Measurements from ENCODE around the gene ANKUB1. TPM values are rescaled to one million over a fixed set of nuclear protein-coding genes. Genes with fewer than 3 reads are reported as not detected.

Gene ANKUB1
- total RNA-seq, 1 donor from 2014 or later = not detected

DNA sequence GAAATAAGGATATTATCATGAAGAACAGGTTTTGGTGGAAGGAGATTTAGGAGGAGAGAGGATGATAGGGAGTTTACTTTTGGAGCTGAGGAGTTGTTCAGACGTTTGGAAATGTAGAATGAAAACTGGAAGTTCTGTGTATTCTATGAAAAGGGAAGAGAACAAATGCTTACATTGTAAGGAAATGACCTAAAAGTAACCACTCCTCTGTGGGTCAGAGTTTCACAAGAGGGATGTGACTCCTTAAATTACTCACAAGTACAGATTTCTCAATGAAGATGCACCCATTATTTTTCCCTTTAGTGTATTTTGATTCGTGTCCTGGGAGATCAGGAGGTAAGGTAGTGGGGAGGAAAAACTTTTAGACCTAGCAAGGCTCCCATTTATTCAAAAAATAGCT, 24.6 kb upstream of the ANKUB1 start:
- H3K9me3 Mint-ChIP-seq = no peaks in the 10 kb centered on the region
- no peak for DNase-seq (ENCODE audit: low spot score)
- H3K4me3 Mint-ChIP-seq = no peak overlapping the region
- H3K36me3 Mint-ChIP-seq (ENCODE audit: low read depth) = peaks cover 17% of the 10 kb centered on the region
- intact Hi-C loops (cut with micrococcal nuclease) = loop anchor here (10.0 kb wide), 1 partner anchor 788 kb away; the partner anchor contains the start of gene SELENOT
- H3K27ac Mint-ChIP-seq = no peak overlapping the region
- no peaks in the 10 kb centered on the region for H3K27me3 Mint-ChIP-seq (ENCODE audit: insufficient read depth)
- H3K4me1 Mint-ChIP-seq (ENCODE audit: low read depth) = peaks cover 65% of the 10 kb centered on the region

DNA sequence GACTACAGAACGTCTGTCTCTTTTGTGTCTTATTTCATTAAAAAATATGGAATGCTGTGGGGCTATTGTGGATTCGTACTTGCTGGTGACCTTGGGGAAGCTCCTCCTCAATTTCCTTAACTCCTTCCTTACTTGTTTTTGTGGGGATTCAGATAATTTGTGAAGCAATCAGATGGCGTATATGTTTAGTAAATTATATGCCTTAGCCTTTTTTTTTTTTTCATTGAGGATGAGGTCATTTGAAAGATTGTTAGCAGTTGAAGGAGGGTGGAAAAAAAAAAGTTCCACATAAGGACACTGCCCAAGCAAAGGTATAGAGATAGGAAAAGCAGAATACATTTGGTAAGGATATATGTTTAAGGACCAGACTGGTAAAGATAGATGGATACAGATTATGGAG, 24.0 kb upstream of the ANKUB1 start:
- no peak overlapping the region for H3K4me3 Mint-ChIP-seq
- H3K4me1 Mint-ChIP-seq (ENCODE audit: low read depth) = peaks cover 66% of the 10 kb centered on the region

GRCh38 chr3:149815728-149816127, 23.4 kb upstream of the ANKUB1 start:
- Mint-ChIP-seq H3K4me3 (peak overlapping the region; percentile 34), H3K4me1 (ENCODE audit: low read depth) (peaks cover 66% of the 10 kb centered on the region), H3K27ac (no peak overlapping the region), H3K9me3 (no peaks in the 10 kb centered on the region), H3K27me3 (ENCODE audit: insufficient read depth) (peaks cover 2% of the 10 kb centered on the region), H3K36me3 (ENCODE audit: low read depth) (peaks cover 16% of the 10 kb centered on the region)
- intact Hi-C loops (cut with micrococcal nuclease) = loop anchor here (10.0 kb wide), 1 partner anchor 789 kb away; the partner anchor contains the start of gene SELENOT
- DNase-seq (ENCODE audit: low spot score) = no peak

More for the DNA sequence above, 24.0 kb upstream of the ANKUB1 start:
- H3K9me3 Mint-ChIP-seq = no peaks in the 10 kb centered on the region
- DNase-seq (ENCODE audit: low spot score) = no peak
- H3K27ac Mint-ChIP-seq = no peak overlapping the region
- intact Hi-C loops (cut with micrococcal nuclease) = loop anchor here (10.0 kb wide), 1 partner anchor 788 kb away; the partner anchor contains the start of gene SELENOT
- peaks cover 17% of the 10 kb centered on the region for H3K36me3 Mint-ChIP-seq (ENCODE audit: low read depth)
- no peaks in the 10 kb centered on the region for H3K27me3 Mint-ChIP-seq (ENCODE audit: insufficient read depth)

DNA sequence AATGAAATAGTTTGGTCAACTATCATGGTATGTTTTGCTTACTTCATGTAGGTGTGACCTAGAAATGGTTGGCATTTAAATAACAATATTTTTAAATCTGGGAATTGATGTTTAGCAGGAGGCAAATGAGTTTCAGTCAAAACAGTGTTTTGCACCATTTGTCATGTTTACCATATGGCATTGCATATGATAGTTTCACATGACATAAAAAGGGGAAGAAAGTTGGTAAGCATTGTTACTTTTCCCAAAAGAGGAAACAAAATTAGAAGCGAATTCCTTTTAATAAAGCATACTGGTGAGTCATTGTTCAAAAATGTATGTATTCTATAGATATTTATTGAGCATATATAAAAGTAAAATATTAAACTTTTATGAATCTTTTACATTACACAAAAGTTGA, 23.0 kb upstream of the ANKUB1 start:
- intact Hi-C loops (cut with micrococcal nuclease) = loop anchor here (10.0 kb wide), 1 partner anchor 789 kb away; the partner anchor contains the start of gene SELENOT
- Mint-ChIP-seq H3K27me3 (ENCODE audit: insufficient read depth) (peaks cover 2% of the 10 kb centered on the region), H3K4me1 (ENCODE audit: low read depth) (peaks cover 66% of the 10 kb centered on the region), H3K4me3 (peak overlapping the region; percentile 92), H3K9me3 (no peaks in the 10 kb centered on the region), H3K36me3 (ENCODE audit: low read depth) (peaks cover 15% of the 10 kb centered on the region), H3K27ac (no peak overlapping the region)
- DNase-seq (ENCODE audit: low spot score) = no peak

DNA sequence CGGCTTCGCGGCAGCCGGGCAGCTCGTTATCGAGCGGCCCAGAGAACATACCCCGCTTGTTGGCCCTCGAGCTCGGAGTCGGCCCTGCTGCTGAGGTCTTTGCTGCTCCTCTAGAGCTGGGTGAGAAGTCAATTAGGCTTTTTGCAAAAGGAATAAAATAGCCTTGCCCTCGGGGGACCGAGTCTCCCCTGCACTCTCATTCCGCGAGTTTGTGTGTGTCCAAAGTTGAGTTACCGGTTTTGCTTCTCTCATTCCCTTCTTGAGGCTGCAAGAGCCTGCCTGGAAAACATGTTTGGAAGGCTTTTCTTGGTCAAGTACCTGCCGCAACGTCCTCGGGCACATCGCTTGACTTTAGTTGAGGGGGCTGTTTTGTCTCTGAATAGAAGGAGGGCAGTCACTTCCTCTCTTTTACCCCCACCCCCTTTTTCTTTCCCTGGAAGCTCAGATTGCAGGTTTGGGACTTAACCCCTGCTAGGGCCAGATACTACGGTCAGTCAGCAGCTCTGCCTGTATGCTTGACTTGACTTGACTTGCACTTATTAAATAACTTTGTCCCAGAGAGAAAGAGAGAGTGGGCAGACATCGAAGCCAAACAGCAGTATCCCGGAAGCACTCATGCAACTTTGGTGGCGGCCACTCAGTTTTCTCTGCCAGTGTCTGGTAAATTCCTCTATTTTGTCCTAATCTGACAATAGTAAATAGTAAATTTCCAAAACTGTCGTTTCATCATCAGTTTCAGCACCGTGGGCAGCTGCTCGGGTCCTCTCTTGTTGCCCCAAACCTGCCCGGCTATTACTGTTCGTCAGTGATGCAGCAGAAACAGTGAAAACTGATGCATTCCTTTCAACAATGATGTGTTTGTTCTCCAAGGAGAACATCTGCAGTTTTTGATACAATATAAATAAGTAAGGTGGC, 21.3 kb upstream of the ANKUB1 start:
- Mint-ChIP-seq H3K36me3 (ENCODE audit: low read depth) (peaks cover 14% of the 10 kb centered on the region), H3K27me3 (ENCODE audit: insufficient read depth) (peaks cover 6% of the 10 kb centered on the region), H3K9me3 (no peaks in the 10 kb centered on the region), H3K27ac (peak overlapping the region; percentile 100), H3K4me3 (peak overlapping the region; percentile 92), H3K4me1 (ENCODE audit: low read depth) (peaks cover 58% of the 10 kb centered on the region)
- intact Hi-C loops (cut with micrococcal nuclease) = loop anchor here (1.0 to 10.0 kb wide), 9 partner anchors 61 to 822 kb away; partner anchors contain the start of genes COMMD2, EIF2A, GYG1 and HLTF
- peak; percentile 1 for DNase-seq (ENCODE audit: low spot score)

DNA sequence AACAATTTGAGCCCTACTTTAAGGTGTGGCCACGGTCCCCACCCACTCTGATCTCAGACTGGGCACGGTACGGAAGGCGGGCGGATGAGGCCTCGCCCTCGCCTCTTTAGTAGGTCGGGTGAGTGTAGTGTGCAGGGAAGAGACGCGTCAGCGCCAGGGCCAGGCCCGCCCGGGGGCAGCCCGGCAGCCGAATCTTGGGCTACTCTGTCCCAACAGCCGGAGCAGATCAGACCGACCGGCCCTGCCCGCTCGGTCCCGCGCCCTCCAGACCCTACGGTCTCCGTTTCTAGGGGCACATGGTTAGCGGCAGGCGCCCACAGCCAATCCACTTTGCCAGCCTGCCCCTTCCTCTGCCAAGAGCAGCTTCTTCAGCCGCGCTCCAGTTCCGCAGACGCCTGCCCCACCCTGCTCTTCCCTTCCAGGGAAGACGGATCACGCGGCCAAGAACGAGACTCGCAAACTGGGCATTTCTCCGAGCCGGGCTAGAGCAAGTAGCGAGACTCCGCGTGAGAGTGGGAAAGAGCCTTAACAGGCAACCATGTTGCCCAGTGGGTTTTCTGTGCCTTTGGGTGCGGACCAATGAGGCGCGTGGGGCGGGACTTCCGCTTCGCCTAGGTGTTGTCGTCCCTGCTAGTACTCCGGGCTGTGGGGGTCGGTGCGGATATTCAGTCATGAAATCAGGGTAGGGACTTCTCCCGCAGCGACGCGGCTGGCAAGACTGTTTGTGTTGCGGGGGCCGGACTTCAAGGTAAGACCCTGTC, 20.4 kb upstream of the ANKUB1 start, which contains the start of gene RNF13:
RNF13 (plus strand) TSS at position 610 of the 761 bp plus-strand sequence. CDS start 32,812 bp downstream, outside the sequence.
- Mint-ChIP-seq H3K36me3 (ENCODE audit: low read depth) (peaks cover 11% of the 10 kb centered on the region), H3K4me1 (ENCODE audit: low read depth) (peaks cover 56% of the 10 kb centered on the region), H3K4me3 (peak within 1 kb of the TSS; percentile 92), H3K27ac (peak within 1 kb of the TSS; percentile 100), H3K27me3 (ENCODE audit: insufficient read depth) (peaks cover 10% of the 10 kb centered on the region), H3K9me3 (no peaks in the 10 kb centered on the region)
- peak; percentile 90 for DNase-seq (ENCODE audit: low spot score)
- intact Hi-C loops (cut with micrococcal nuclease) = loop anchor here (1.0 to 10.0 kb wide), 9 partner anchors 60 to 821 kb away; partner anchors contain the start of genes COMMD2, EIF2A, GYG1 and HLTF

GRCh38 chr3:149812165-149812605, 19.8 kb upstream of the ANKUB1 start:
- no peak for DNase-seq (ENCODE audit: low spot score)
- intact Hi-C loops (cut with micrococcal nuclease) = loop anchor here (2.0 to 10.0 kb wide), 6 partner anchors 153 to 793 kb away; partner anchors contain the start of genes EIF2A, HLTF, HPS3 and PFN2
- Mint-ChIP-seq H3K27me3 (ENCODE audit: insufficient read depth) (peaks cover 13% of the 10 kb centered on the region), H3K4me3 (peak overlapping the region; percentile 92), H3K9me3 (no peaks in the 10 kb centered on the region), H3K27ac (peak overlapping the region; percentile 100), H3K36me3 (ENCODE audit: low read depth) (peaks cover 8% of the 10 kb centered on the region), H3K4me1 (ENCODE audit: low read depth) (peaks cover 50% of the 10 kb centered on the region)

GRCh38 chr3:149810846-149811245, 18.5 kb upstream of the ANKUB1 start:
- peaks cover 36% of the 10 kb centered on the region for H3K4me1 Mint-ChIP-seq (ENCODE audit: low read depth)

GRCh38 chr3:149809699-149810098, 17.3 kb upstream of the ANKUB1 start:
- H3K4me1 Mint-ChIP-seq (ENCODE audit: low read depth) = peaks cover 25% of the 10 kb centered on the region
- no peak for DNase-seq (ENCODE audit: low spot score)
- no peaks in the 10 kb centered on the region for H3K9me3 Mint-ChIP-seq
- intact Hi-C loops (cut with micrococcal nuclease) = loop anchor here (2.0 to 10.0 kb wide), 3 partner anchors 241 to 795 kb away; partner anchors contain the start of gene SELENOT
- H3K36me3 Mint-ChIP-seq (ENCODE audit: low read depth) = peaks cover 3% of the 10 kb centered on the region
- H3K27me3 Mint-ChIP-seq (ENCODE audit: insufficient read depth) = peaks cover 31% of the 10 kb centered on the region
- H3K4me3 Mint-ChIP-seq = no peak overlapping the region
- H3K27ac Mint-ChIP-seq = no peak overlapping the region

More at GRCh38 chr3:149810846-149811245, 18.5 kb upstream of the ANKUB1 start:
- Mint-ChIP-seq H3K36me3 (ENCODE audit: low read depth) (peaks cover 3% of the 10 kb centered on the region), H3K4me3 (no peak overlapping the region), H3K27me3 (ENCODE audit: insufficient read depth) (peaks cover 23% of the 10 kb centered on the region), H3K9me3 (no peaks in the 10 kb centered on the region), H3K27ac (no peak overlapping the region)
- intact Hi-C loops (cut with micrococcal nuclease) = loop anchor here (10.0 kb wide), 1 partner anchor 794 kb away; the partner anchor contains the start of gene SELENOT
- no peak for DNase-seq (ENCODE audit: low spot score)

- H3K4me3 Mint-ChIP-seq = no peak overlapping the region
- intact Hi-C loops (cut with micrococcal nuclease) = loop anchor here (1.0 to 2.0 kb wide), 3 partner anchors 240 to 314 kb away; no protein-coding TSS in a partner anchor
- no peaks in the 10 kb centered on the region for H3K9me3 Mint-ChIP-seq
- no peaks in the 10 kb centered on the region for H3K36me3 Mint-ChIP-seq (ENCODE audit: low read depth)
- H3K27ac Mint-ChIP-seq = no peak overlapping the region
- H3K4me1 Mint-ChIP-seq (ENCODE audit: low read depth) = peaks cover 11% of the 10 kb centered on the region
- H3K27me3 Mint-ChIP-seq (ENCODE audit: insufficient read depth) = peaks cover 31% of the 10 kb centered on the region
- peak; percentile 28 for DNase-seq (ENCODE audit: low spot score)
Observed at GRCh38 chr3:149808209-149808829, 16.0 kb upstream of the ANKUB1 start.

DNA sequence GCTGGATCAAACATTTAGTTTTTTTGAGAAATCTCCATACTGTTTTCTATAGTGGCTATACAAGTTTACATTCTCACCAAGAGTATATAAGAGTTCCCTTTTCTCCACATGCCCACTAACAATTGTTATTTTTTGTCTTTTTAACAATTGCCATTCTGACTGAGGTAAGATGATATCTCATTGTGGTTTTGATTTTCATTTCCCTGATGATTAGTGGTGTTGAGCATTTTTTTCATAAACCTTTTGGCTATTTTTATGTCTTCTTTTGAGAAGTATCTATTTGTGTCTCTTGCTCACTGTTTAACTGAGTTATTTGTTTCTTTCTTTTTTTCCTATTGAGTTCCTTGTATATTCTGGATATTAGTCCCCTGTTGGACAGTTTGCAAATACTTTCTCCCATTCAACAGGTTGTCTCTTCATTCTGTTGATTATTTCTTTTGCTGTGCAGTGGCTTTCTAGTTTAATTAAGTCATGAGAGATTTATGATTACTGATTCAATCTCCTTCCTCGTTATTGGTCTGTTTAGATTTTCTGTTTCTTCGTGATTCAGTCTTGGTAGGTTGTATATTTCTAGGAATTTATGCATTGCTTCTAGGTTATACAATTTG, 13.9 kb upstream of the ANKUB1 start:
- peaks cover 4% of the 10 kb centered on the region for H3K4me1 Mint-ChIP-seq (ENCODE audit: low read depth)
- DNase-seq (ENCODE audit: low spot score) = no peak
- H3K27ac Mint-ChIP-seq = no peak overlapping the region
- no peak overlapping the region for H3K4me3 Mint-ChIP-seq
- H3K9me3 Mint-ChIP-seq = no peaks in the 10 kb centered on the region
- H3K27me3 Mint-ChIP-seq (ENCODE audit: insufficient read depth) = peaks cover 31% of the 10 kb centered on the region
- intact Hi-C loops (cut with micrococcal nuclease) = no loop called here
- H3K36me3 Mint-ChIP-seq (ENCODE audit: low read depth) = no peaks in the 10 kb centered on the region
